Duodenal mucosa (tissue), 2 donors: Measurements from ENCODE around the gene ZDHHC18.

Experiments
- H3K27ac ChIP-seq: one replicate; pipeline ENCODE4 v1.7.0; 2013; ENCODE audit warnings: low read depth, low read length
- H3K27me3 ChIP-seq, 2 donors: one replicate each; pipeline ENCODE4 v1.7.0; 2013; ENCODE audit warnings: low read length in 2 of 2, control low read depth in 1 of 2; ENCODE audit not compliant: insufficient read depth in 2 of 2, control insufficient read depth in 1 of 2
- H3K36me3 ChIP-seq, 2 donors: one replicate each; pipeline ENCODE4 v1.7.0; 2013; ENCODE audit warnings: low read length in 2 of 2, control low read depth in 1 of 2; ENCODE audit not compliant: insufficient read depth in 2 of 2, control insufficient read depth in 1 of 2
- H3K4me1 ChIP-seq, 2 donors: one replicate each; pipeline ENCODE4 v1.7.0; 2013; ENCODE audit warnings: low read length in 2 of 2, control low read depth in 1 of 2; ENCODE audit not compliant: insufficient read depth in 2 of 2, control insufficient read depth in 1 of 2
- H3K4me3 ChIP-seq, 2 donors: one replicate each; pipeline ENCODE4 v1.7.0; 2013; ENCODE audit warnings: low read length in 2 of 2, low read depth in 1 of 2
- H3K9ac ChIP-seq, 2 donors: one replicate each; pipeline ENCODE4 v1.7.0; 2013; ENCODE audit warnings: low read length in 2 of 2, low read depth in 1 of 2
- H3K9me3 ChIP-seq, 2 donors: one replicate each; pipeline ENCODE4 v1.7.0; 2013; ENCODE audit warnings: low read length in 2 of 2, control low read depth in 1 of 2; ENCODE audit not compliant: control insufficient read depth in 1 of 2

Gene ZDHHC18

GRCh38 chr1:26856604-26857469 is 30.3 kb downstream of the ZDHHC18 start:
- Histone ChIP-seq H3K36me3 (peaks cover 5 to 41% of the 10 kb centered on the region in 2 donors), H3K4me3 (no peak overlapping the region), H3K4me1 (peaks cover 7 to 10% of the 10 kb centered on the region in 2 donors), H3K9me3 (no peaks in the 10 kb centered on the region), H3K27ac (no peak overlapping the region), H3K27me3 (no peaks in the 10 kb centered on the region), H3K9ac (no peak overlapping the region)

- Histone ChIP-seq H3K27me3 (no peaks in the 10 kb centered on the region), H3K36me3 (peaks cover 2 to 34% of the 10 kb centered on the region in 2 donors), H3K9me3 (no peaks in the 10 kb centered on the region), H3K9ac (no peak overlapping the region), H3K27ac (no peak overlapping the region), H3K4me3 (no peak overlapping the region), H3K4me1 (peaks cover 14 to 17% of the 10 kb centered on the region in 2 donors)
Measured at GRCh38 chr1:26857473-26858060, 31.1 kb downstream of the ZDHHC18 start.

GRCh38 chr1:26858160-26858559 is 31.7 kb downstream of the ZDHHC18 start:
- Histone ChIP-seq H3K9ac (no peak overlapping the region), H3K36me3 (peaks cover 2 to 28% of the 10 kb centered on the region in 2 donors), H3K9me3 (no peaks in the 10 kb centered on the region), H3K4me1 (peaks cover 15 to 19% of the 10 kb centered on the region in 2 donors), H3K4me3 (no peak overlapping the region), H3K27ac (no peak overlapping the region), H3K27me3 (no peaks in the 10 kb centered on the region)

GRCh38 chr1:26858891-26859640 is 32.6 kb downstream of the ZDHHC18 start:
- Histone ChIP-seq H3K27me3 (no peaks in the 10 kb centered on the region), H3K27ac (no peak overlapping the region)

GRCh38 chr1:26861286-26861701 is 34.8 kb downstream of the ZDHHC18 start:
- Histone ChIP-seq H3K9me3 (no peaks in the 10 kb centered on the region), H3K27ac (no peak overlapping the region), H3K27me3 (no peaks in the 10 kb centered on the region), H3K4me1 (peaks cover 16% of the 10 kb centered on the region in 2 donors), H3K4me3 (no peak overlapping the region), H3K9ac (no peak overlapping the region), H3K36me3 (peaks cover 0 to 7% of the 10 kb centered on the region in 2 donors)

More at GRCh38 chr1:26858891-26859640, 32.6 kb downstream of the ZDHHC18 start:
- H3K36me3 ChIP-seq = peaks cover 0 to 19% of the 10 kb centered on the region in 2 donors
- H3K4me3 ChIP-seq = no peak overlapping the region
- no peaks in the 10 kb centered on the region for H3K9me3 ChIP-seq
- no peak overlapping the region for H3K9ac ChIP-seq
- peaks cover 17 to 21% of the 10 kb centered on the region in 2 donors for H3K4me1 ChIP-seq

GRCh38 chr1:26861889-26862378 is 35.4 kb downstream of the ZDHHC18 start:
- Histone ChIP-seq H3K27me3 (no peaks in the 10 kb centered on the region), H3K9me3 (no peaks in the 10 kb centered on the region), H3K4me3 (no peak overlapping the region), H3K9ac (peak overlapping the region; percentile 26 to 74), H3K4me1 (peaks cover 16% of the 10 kb centered on the region in 2 donors), H3K36me3 (peaks cover 0 to 6% of the 10 kb centered on the region in 2 donors), H3K27ac (no peak overlapping the region)

- H3K27me3 ChIP-seq = no peaks in the 10 kb centered on the region
- peak within 1 kb of the TSS; percentile 96 to 100 for H3K9ac ChIP-seq
- peak within 1 kb of the TSS; percentile 83 for H3K27ac ChIP-seq
Measured at GRCh38 chr1:26862781-26863684, 36.5 kb downstream of the ZDHHC18 start, which contains the start of gene SFN. Gene SFN (plus strand): TSS chr1:26863149. CDS start chr1:26863213, 64 bp downstream.

GRCh38 chr1:26863685-26864077 is 37.2 kb downstream of the ZDHHC18 start:
- Histone ChIP-seq H3K27me3 (no peaks in the 10 kb centered on the region), H3K36me3 (no peaks in the 10 kb centered on the region), H3K9me3 (no peaks in the 10 kb centered on the region), H3K4me3 (peak overlapping the region; percentile 77 to 93), H3K9ac (peak overlapping the region; percentile 96 to 100), H3K4me1 (peaks cover 16% of the 10 kb centered on the region in 2 donors), H3K27ac (peak overlapping the region; percentile 83)

More at GRCh38 chr1:26862781-26863684, 36.5 kb downstream of the ZDHHC18 start, which contains the start of gene SFN:
- peaks cover 16% of the 10 kb centered on the region in 2 donors for H3K4me1 ChIP-seq
- H3K9me3 ChIP-seq = no peaks in the 10 kb centered on the region
- peak within 1 kb of the TSS; percentile 77 to 93 for H3K4me3 ChIP-seq
- H3K36me3 ChIP-seq = peaks cover 0 to under 1% of the 10 kb centered on the region in 2 donors
